Measurements from ENCODE around the gene FUOM.

- peak; percentile 73 for TF ChIP-seq CTCF (IDR thresholded peaks at IDR 0.05; ENCODE audit: insufficient read depth, low read length)
- no peak for TF ChIP-seq SPI1 (IDR thresholded peaks at IDR 0.05; ENCODE audit: borderline replicate concordance, low read depth)
- no peak for TF ChIP-seq REST (IDR thresholded peaks at IDR 0.05; ENCODE audit: insufficient replicate concordance, low read depth)
- no peak for TF ChIP-seq POLR2AphosphoS5 (IDR thresholded peaks at IDR 0.05; ENCODE audit: low read depth)
Measured at GRCh38 chr10:133318494-133319127, 39.2 kb downstream of the FUOM start.
